HG03135 (cell line): ENCODE measurements around the gene LRP11.
"Not testable (repeated sequence)": the region's sequence is repeated elsewhere in the genome, so short reads cannot be mapped to it uniquely, and the experiment has no call there.

Experiments used
- ATAC-seq: cut with Tn5 transposase; IDR thresholded peaks from one replicate; pipeline ENCODE4 v1.9.1; 2021; ENCODE audit warnings: mild to moderate bottlenecking, moderate library complexity; ENCODE audit not compliant: unreplicated experiment

The LRP11 gene

GRCh38 chr6:149897855-149898744 lies 33.9 kb upstream of the LRP11 start, which contains the start of gene RAET1E:
Gene RAET1E, minus strand, starts transcription at chr6:149898113. Its CDS starts 7,212 bp downstream, at chr6:149890901.
- no peak for ATAC-seq

- no peak for ATAC-seq
Observed at GRCh38 chr6:149897015-149897697, 33.0 kb upstream of the LRP11 start.

DNA sequence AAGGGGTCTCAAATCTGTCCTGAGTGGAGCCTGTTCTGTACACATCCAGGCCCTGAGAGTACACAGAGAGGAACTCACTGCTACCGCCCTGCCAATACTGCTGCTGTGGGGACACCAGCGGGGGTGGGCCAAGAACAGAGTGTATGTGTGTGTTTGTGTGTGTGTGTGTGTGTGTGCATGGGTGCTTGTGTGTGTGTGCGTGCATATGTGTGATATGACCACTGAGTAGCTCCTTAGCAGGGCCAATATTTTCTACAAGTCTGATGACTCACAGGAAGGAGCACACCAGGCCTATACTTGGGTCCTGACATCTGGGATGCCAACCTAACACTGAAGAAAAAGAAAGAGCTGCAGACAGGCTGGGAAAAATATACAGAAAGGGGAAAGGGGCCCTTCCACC lies 32.3 kb upstream of the LRP11 start:
- ATAC-seq: no peak

DNA sequence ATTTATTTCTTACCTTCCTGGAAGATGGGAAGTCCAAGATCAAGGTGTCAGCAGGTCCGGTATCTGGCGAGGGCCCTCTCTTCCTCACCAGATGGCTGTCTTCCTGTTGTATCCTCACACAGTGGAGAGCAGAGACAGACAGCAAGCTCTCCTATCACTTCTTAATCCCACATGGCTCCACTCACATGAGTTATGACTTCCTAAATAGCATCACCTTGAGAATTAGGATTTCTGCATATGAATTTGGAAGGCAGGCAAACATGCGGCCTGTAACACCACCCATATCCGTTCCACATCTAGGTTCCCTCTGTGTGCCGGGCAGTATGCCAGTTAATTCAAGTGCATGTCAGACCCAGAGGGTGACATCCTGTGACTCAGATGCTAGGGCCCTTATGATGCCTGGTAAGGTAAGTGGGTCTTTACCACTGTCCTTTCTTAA lies 31.7 kb upstream of the LRP11 start:
- no peak for ATAC-seq

DNA sequence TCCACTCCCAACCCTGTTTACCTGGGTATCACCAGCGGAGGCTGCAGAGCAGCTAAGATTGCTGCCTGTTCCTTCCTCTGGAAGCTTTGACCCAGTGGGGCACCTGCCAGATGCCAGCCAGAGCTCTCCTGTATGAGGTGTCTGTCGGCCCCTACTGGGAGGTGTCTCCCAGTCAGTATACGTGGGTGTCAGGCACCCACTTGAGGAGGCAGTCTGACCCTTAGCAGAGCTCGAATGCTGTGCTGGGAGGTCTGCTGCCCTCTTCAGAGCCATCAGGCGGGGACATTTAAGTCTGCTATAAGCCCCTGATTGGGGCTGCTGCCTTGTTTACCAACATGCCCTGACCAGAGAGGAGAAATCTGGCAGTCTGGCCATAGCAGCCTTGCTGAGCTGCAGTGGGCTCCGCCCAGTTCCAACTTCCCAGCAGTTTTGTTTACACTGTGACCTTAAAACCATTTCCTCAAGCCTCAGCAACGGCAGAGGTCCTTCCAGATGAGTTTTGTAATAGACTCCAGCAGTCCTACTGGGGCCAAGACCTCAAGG lies 31.0 kb upstream of the LRP11 start:
- ATAC-seq: no peak

GRCh38 chr6:149891864-149892263 lies 27.7 kb upstream of the LRP11 start:
- ATAC-seq: not testable (repeated sequence)

- ATAC-seq: no peak
Observed at GRCh38 chr6:149891259-149891658, 27.1 kb upstream of the LRP11 start.

DNA sequence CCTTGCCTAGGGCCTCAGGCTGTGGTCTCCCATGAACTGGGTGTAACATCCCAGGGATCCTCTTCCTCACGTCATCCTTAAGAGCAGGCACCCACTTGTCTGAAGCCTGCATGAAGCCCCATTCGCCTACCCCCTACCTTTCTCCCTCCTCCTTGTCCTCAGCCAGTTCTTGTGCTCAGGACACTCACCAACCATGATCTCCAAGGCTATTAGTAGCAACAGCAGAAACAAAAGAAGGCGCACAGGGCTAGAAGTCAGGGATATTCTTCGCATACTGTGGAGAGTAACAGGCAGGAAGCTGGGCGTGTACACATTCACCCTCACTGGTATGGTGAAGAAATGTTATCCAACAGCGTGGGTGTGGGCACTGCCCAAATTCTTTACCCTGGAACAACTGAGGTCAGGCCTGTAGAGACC lies 26.5 kb upstream of the LRP11 start:
- no peak for ATAC-seq

GRCh38 chr6:149889326-149889725 lies 25.2 kb upstream of the LRP11 start:
- ATAC-seq: no peak

DNA sequence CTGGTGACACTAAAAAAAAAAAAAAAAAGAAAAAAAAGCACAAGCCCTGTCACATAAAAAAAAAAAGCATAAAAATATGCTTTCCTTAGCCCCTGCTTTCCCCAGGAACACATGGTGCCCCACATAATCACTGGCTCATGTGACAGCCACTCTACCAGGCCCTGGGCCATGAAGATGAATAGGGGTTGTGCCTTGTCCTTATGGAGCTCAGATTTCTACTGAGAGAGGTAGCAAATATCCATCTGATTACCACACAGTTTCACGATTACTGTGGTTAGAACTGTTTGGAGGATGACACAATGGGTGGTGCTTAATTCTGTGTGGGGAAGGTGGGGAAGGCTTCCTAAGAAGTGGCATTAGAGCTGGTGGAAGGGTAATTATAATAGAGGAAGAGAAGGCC lies 24.5 kb upstream of the LRP11 start:
- ATAC-seq: no peak

- ATAC-seq: no peak
Observed at GRCh38 chr6:149888093-149888492, 23.9 kb upstream of the LRP11 start.

- ATAC-seq: no peak
Observed at GRCh38 chr6:149887343-149887742, 23.2 kb upstream of the LRP11 start.

- no peak for ATAC-seq
Observed at GRCh38 chr6:149885888-149886287, 21.7 kb upstream of the LRP11 start.

DNA sequence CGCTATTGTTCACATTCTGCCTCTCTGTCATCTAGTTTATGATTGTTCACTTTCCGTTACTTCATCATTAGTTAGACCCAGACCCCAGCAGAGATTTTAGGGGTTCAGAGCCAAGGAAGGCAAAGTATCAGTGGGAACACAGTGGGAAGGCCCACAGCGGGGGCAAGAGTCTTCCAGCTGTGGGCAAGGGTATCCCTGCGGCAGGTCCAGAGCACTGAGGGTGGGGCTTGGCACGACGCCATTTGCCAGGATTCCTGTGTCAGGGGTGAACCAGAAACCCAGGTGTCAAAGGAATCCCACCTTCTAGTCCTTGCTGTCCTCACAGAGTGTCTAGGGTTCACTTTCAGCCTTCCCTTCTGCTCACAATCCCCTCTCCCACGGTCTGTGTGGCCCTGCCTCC lies 20.5 kb upstream of the LRP11 start:
- no peak for ATAC-seq

DNA sequence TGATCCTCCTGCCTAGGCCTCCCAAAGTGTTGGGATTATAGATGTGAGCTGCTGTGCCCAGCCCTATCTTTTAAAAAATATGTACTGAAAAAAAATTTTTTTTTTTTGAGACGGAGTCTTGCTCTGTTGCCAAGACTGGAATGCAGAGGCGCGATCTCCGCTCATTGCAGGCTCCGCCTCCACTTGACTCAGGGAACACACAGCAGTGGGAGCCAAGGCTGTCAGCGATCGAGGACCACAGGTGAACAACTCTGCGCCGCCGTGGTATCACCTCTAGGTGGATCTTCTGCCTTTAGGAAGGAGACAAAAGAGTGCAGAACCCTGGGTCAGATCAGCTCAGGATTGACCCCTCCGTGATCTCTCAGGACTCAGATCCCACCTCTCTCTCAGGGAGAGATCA lies 20.1 kb upstream of the LRP11 start:
- ATAC-seq: no peak

DNA sequence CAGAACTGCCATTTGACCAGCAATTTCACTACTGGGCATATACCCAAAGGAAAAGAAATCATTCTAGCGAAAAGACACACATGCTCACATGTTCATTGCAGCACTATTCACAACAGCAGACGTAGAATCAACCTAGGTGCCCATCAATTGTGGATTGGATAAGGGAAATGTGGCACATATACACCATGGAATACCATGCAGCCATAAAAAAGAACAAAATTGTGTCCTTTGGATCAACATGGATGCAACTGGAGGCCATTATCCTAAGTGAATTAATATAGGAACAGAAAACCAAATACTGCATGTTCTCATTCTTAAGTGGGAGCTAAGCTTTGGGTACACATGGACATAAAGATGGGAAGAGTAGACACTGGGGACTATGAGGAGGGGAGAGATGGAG lies 17.7 kb upstream of the LRP11 start:
- no peak for ATAC-seq

DNA sequence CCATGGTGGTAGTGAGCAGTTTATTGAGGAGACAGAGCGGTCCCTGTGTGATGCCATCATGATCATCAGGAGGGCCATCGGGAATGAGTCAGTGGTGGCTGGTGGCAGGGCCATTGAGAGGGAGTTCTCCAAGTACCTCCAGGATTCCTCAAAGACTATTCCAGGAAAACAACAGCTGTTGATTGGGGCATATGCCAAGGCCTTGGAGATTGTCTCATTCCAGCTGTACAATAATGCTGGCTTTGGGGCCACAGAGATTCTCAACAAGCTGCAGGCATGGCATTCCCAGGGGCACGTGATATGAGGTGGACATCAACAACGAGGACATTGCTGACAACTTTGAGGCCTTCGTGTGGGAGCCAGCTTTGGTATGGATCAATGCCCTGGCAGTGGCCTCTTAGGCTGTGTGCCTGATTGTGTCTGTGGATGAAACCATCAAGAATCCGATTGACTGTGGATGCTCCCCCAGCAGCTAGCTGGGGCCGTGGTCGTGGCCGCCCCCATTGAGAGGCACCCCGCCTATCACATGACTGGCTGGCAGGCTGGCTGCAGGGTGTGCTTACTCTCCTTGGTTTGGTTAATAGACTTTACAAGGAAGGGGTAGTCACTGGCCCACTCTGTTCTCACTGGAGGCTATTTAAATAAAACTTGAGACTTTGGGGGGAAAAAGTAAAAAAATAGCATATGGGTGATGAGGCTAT lies 17.1 kb upstream of the LRP11 start:
- ATAC-seq: no peak

DNA sequence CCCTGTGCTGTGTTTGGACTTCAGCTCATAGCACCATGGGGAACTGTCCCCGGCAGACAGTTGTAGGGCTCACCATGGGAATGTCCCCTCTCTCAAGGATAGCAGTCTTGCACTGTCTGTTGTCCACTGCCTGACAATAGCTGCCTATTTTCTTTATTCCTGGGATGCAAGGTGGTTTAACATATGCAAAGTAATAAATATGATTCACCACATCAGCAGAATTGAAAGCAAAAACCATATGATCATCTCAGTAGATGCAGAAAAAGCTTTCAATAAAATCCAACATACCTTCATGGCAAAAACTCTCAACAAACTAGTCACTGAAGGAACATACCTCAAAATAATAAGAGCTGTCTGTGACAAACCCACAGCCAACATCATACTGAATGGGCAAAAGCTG lies 13.5 kb upstream of the LRP11 start:
- no peak for ATAC-seq

DNA sequence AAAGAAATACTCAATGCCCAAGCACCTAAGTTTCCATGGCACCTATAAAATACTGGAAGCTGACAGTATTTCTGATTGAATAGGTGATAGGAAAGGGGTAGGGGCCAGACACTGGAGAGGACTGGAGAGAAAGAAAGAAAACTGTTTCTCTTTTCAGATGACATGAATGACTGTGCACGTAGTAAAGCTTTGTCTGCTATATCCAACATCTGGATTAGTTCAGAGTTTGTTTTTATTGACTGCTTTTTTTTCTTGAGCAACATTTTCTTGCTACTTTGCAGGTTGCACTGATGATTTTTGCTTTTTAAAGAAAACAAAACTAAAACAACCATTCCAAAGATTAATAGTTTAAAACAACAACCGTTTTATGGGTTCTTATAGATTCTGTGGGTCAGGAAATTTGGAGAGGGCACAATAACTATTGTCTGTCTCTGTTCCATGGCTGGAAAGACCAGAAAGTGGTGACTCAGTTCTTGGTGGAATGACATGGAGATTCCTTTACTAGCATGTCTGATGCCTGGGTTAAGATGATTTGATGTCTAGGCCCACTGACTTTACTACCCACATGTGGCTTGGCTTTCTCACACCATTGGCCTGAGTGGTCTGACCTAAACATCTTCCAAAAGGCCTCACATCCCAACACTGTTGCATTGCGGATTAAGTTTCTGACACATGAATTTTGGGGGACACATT lies 12.2 kb upstream of the LRP11 start:
- ATAC-seq: no peak

DNA sequence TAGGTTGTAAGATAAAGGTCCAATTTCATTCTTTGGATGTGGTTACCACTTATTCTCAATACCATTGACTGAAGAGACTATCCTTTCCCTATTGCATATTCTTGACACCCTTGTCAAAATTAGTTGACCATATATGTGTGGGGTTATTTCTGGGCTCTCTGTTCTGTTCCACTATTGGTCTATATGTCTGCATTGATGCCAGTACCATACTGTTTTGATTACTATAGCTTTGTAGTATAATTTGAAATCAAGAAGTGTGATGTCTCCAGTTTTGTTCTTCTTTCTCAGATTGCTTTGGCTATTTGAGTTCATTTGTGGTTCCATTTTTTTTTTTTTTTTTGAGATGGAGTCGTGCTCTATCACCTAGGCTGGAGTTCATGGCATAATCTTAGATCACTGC lies 8.1 kb upstream of the LRP11 start:
- no peak for ATAC-seq

GRCh38 chr6:149871182-149871581 lies 7.0 kb upstream of the LRP11 start:
- no peak for ATAC-seq
